ENCODE data around the gene ST6GALNAC3. TPM values are rescaled to one million over a fixed set of nuclear protein-coding genes. Genes with fewer than 3 reads are reported as not detected.

The ST6GALNAC3 gene
- total RNA-seq, 4 donors from 2014 or later, result 9.7 to 34.0 (median 14.1) TPM

GRCh38 chr1:76102046-76102445, 27.5 kb downstream of the ST6GALNAC3 start:
- TF ChIP-seq CTCF (IDR thresholded peaks at IDR 0.05), result no peak
- no peak for ATAC-seq (ENCODE audit: low FRiP score)

GRCh38 chr1:76103034-76103433, 28.5 kb downstream of the ST6GALNAC3 start:
- DNase-seq (ENCODE audit: low spot score), result no peak
- TF ChIP-seq CTCF (IDR thresholded peaks at IDR 0.05), result no peak
- no peak for ATAC-seq (ENCODE audit: low FRiP score)

More at GRCh38 chr1:76102046-76102445, 27.5 kb downstream of the ST6GALNAC3 start:
- no peak for DNase-seq (ENCODE audit: low spot score)

GRCh38 chr1:76105372-76105771, 30.8 kb downstream of the ST6GALNAC3 start:
- no peak for ATAC-seq (ENCODE audit: low FRiP score)

GRCh38 chr1:76106251-76106650, 31.7 kb downstream of the ST6GALNAC3 start:
- DNase-seq (ENCODE audit: low spot score), result no peak
- TF ChIP-seq CTCF (IDR thresholded peaks at IDR 0.05), result no peak
- no peak for ATAC-seq (ENCODE audit: low FRiP score)

More at GRCh38 chr1:76105372-76105771, 30.8 kb downstream of the ST6GALNAC3 start:
- no peak for TF ChIP-seq CTCF (IDR thresholded peaks at IDR 0.05)
- no peak for DNase-seq (ENCODE audit: low spot score)

GRCh38 chr1:76106719-76107235, 32.2 kb downstream of the ST6GALNAC3 start:
- ATAC-seq (ENCODE audit: low FRiP score), result no peak
- no peak for DNase-seq (ENCODE audit: low spot score)
- TF ChIP-seq CTCF (IDR thresholded peaks at IDR 0.05), result no peak

- no peak for TF ChIP-seq CTCF (IDR thresholded peaks at IDR 0.05)
- no peak for DNase-seq (ENCODE audit: low spot score)
- ATAC-seq (ENCODE audit: low FRiP score), result no peak
Measured at GRCh38 chr1:76109404-76109803, 34.9 kb downstream of the ST6GALNAC3 start.

GRCh38 chr1:76109901-76110560, 35.5 kb downstream of the ST6GALNAC3 start:
- DNase-seq (ENCODE audit: low spot score) (no peak), ATAC-seq (ENCODE audit: low FRiP score) (no peak)
- TF ChIP-seq CTCF (IDR thresholded peaks at IDR 0.05), result no peak

All from omental fat pad (tissue), 4 donors.